OCI-LY3 (cell line): ENCODE data around the gene SMYD3.

Experiments used
- CTCF ChIP-seq: fragments of 200-600, 300-600 bp; sonication (generic); IDR thresholded peaks from 2 replicates; pipeline ENCODE4 v1.5.1; 2014; ENCODE audit warnings: antibody characterized with exemption, low read length, low read depth
- EZH2phosphoT487 ChIP-seq: fragments of 200-600 bp; shearing (Covaris generic); IDR thresholded peaks from 2 replicates; pipeline ENCODE4 v1.6.1; 2018; ENCODE audit warnings: antibody characterized with exemption, mixed run types, low read depth

GRCh38 chr1:246034630-246035029 lies 472.4 kb downstream of the SMYD3 start:
- TF ChIP-seq CTCF (no peak), EZH2phosphoT487 (no peak)
